Esophagus muscularis mucosa (tissue), 4 donors: ENCODE measurements around the gene ADGRG6. TPM values are rescaled to one million over a fixed set of nuclear protein-coding genes. Genes with fewer than 3 reads are reported as not detected.

Source experiments
- DNase-seq: peaks from one replicate; pipeline ENCODE4 v3.0.0-alpha.2; 2017; ENCODE audit errors: extremely low spot score
- H3K27ac ChIP-seq, 4 donors: fragments of 200-600 bp; sonication (generic); replicated peaks in 1 of 4; 1 replicate in 3 of 4; 2 replicates in 1 of 4; pipeline ENCODE4 v1.5.1; 2016 to 2019; ENCODE audit warnings: mild to moderate bottlenecking in 1 of 4
- H3K27me3 ChIP-seq, 4 donors: fragments of 200-600 bp; sonication (generic); one replicate each; pipeline versions ENCODE4 v1.5.1 to v1.6.0; 2016 to 2019
- H3K36me3 ChIP-seq, 4 donors: fragments of 200-600 bp; sonication (generic); one replicate each; pipeline ENCODE4 v1.5.1; 2016 to 2019
- H3K4me1 ChIP-seq, 4 donors: fragments of 200-600 bp; sonication (generic); one replicate each; pipeline ENCODE4 v1.5.1; 2016 to 2019
- H3K4me3 ChIP-seq, 4 donors: fragments of 200-600 bp; sonication (generic); 1 replicate in 2 of 4; 2 replicates in 2 of 4; pipeline ENCODE4 v1.5.1; 2016 to 2019; ENCODE audit warnings: mild to moderate bottlenecking in 4 of 4, moderate library complexity in 1 of 4
- H3K9me3 ChIP-seq, 4 donors: fragments of 200-600 bp; sonication (generic); 1 replicate in 3 of 4; 2 replicates in 1 of 4; pipeline ENCODE4 v1.5.1; 2016 to 2019
- CTCF ChIP-seq, 3 experiments: fragments of 200-600 bp in 2 of 3; fragments of 450-650 bp in 1 of 3; sonication (generic) in 2 of 3; IDR thresholded peaks; one replicate each; pipeline ENCODE4 v1.5.1; 2017 to 2019; ENCODE audit warnings: antibody characterized with exemption in 3 of 3, mild to moderate bottlenecking in 2 of 3, moderate library complexity in 1 of 3
- EP300 ChIP-seq: sonication (generic); formaldehyde crosslinking; IDR thresholded peaks from one replicate; pipeline ENCODE4 v1.6.1; 2017; ENCODE audit warnings: antibody characterized with exemption
- POLR2A ChIP-seq: fragments of 450-650 bp; IDR thresholded peaks from one replicate; pipeline ENCODE4 v1.6.1; 2017; ENCODE audit warnings: antibody characterized with exemption, moderate library complexity, mild to moderate bottlenecking, low read depth
- POLR2AphosphoS5 ChIP-seq, 2 donors: sonication (generic); formaldehyde crosslinking; IDR thresholded peaks; one replicate each; pipeline ENCODE4 v1.6.1; 2017; ENCODE audit warnings: antibody characterized with exemption in 2 of 2
- WGBS: methylation state at CpG from one replicate; pipeline ENCODE4 v1.1.5; 2018; 5-methylcytosine and 5-hydroxymethylcytosine counted together
- intact Hi-C: fragments of 100-400 bp; cut with DNase I; formaldehyde crosslinking; loops from one replicate; pipeline ENCODE4 v1.15.1; 2023
- total RNA-seq, 4 donors: library from RNA; depleted of rRNA; stranded (reverse); fragments of >200 nt; gene quantifications; one replicate each; pipeline versions ENCODE4 v1.1.0 to v1.2.1, GENCODE V29; 2016

The ADGRG6 gene
- total RNA-seq, 4 donors from 2014 or later, result 5.5 to 11.8 (median 8.0) TPM

GRCh38 chr6:142293121-142293520 is 8.7 kb upstream of the ADGRG6 start:
- no peaks in the 10 kb centered on the region for H3K36me3 ChIP-seq
- no peaks in the 10 kb centered on the region for H3K27me3 ChIP-seq
- no peak overlapping the region for H3K4me3 ChIP-seq
- H3K9me3 ChIP-seq, result no peaks in the 10 kb centered on the region
- TF ChIP-seq POLR2AphosphoS5 (IDR thresholded peaks at IDR 0.05) (no peak), EP300 (no peak), POLR2A (no peak), CTCF (IDR thresholded peaks at IDR 0.05) (no peak)
- DNase-seq, result no peak
- H3K4me1 ChIP-seq, result no peaks in the 10 kb centered on the region
- H3K27ac ChIP-seq, result no peak overlapping the region
- 95% methylated on average over 2 of the region's 2 CpGs for WGBS
- intact Hi-C loops, result no loop called here

- H3K36me3 ChIP-seq, result no peaks in the 10 kb centered on the region
- no peak for DNase-seq
- no peak for TF ChIP-seq CTCF (IDR thresholded peaks at IDR 0.05)
- no peak for TF ChIP-seq POLR2AphosphoS5 (IDR thresholded peaks at IDR 0.05)
- no peak for TF ChIP-seq EP300
- TF ChIP-seq POLR2A, result no peak
- H3K27ac ChIP-seq, result no peak overlapping the region
- no peaks in the 10 kb centered on the region for H3K27me3 ChIP-seq
- H3K9me3 ChIP-seq, result no peaks in the 10 kb centered on the region
- H3K4me3 ChIP-seq, result no peak overlapping the region
- H3K4me1 ChIP-seq, result no peaks in the 10 kb centered on the region
- WGBS, result 74% methylated on average over 1 of the region's 1 CpG
- intact Hi-C loops, result no loop called here
These were observed 7.1 kb upstream of the ADGRG6 start for GRCh38 chr6:142294679-142295078.

GRCh38 chr6:142296975-142297604 is 4.7 kb upstream of the ADGRG6 start:
- intact Hi-C loops, result no loop called here
- peaks cover 0 to 14% (median 11%) of the 10 kb centered on the region in 4 donors for H3K4me1 ChIP-seq
- no peak overlapping the region for H3K27ac ChIP-seq
- no peak for DNase-seq
- WGBS, result 87% methylated on average over 2 of the region's 2 CpGs
- no peak overlapping the region for H3K4me3 ChIP-seq
- H3K36me3 ChIP-seq, result no peaks in the 10 kb centered on the region
- no peaks in the 10 kb centered on the region for H3K9me3 ChIP-seq
- peaks cover 0 to 22% (median 2%) of the 10 kb centered on the region in 4 donors for H3K27me3 ChIP-seq
- TF ChIP-seq POLR2A, result no peak
- TF ChIP-seq CTCF (IDR thresholded peaks at IDR 0.05), result no peak
- TF ChIP-seq EP300, result no peak

- H3K4me1 ChIP-seq, result peaks cover 0 to 18% (median 13%) of the 10 kb centered on the region in 4 donors
- H3K9me3 ChIP-seq, result no peaks in the 10 kb centered on the region
- 90% methylated on average over 3 of the region's 3 CpGs for WGBS
- no peak overlapping the region for H3K4me3 ChIP-seq
- no peaks in the 10 kb centered on the region for H3K36me3 ChIP-seq
- no peak for DNase-seq
- intact Hi-C loops, result no loop called here
- peaks cover 0 to 27% (median 6%) of the 10 kb centered on the region in 4 donors for H3K27me3 ChIP-seq
- no peak overlapping the region for H3K27ac ChIP-seq
- TF ChIP-seq POLR2AphosphoS5 (IDR thresholded peaks at IDR 0.05) (no peak), CTCF (IDR thresholded peaks at IDR 0.05) (no peak), EP300 (no peak), POLR2A (no peak)
These were observed 4.2 kb upstream of the ADGRG6 start for GRCh38 chr6:142297605-142297995.
